ENCODE results near the gene ORMDL1. TPM values are rescaled to one million over a fixed set of nuclear protein-coding genes. Genes with fewer than 3 reads are reported as not detected.

ORMDL1 gene
- total RNA-seq, 6 donors from 2014 or later, result 37.4 to 167 (median 57.2) TPM

- Histone ChIP-seq H3K27me3 (no peaks in the 10 kb centered on the region), H3K4me3 (no peak overlapping the region), H3K9me3 (no peaks in the 10 kb centered on the region), H3K4me1 (peaks cover 0 to 5% (median 0%) of the 10 kb centered on the region in 4 donors), H3K27ac (no peak overlapping the region), H3K36me3 (peaks cover 0 to 16% (median 1%) of the 10 kb centered on the region in 4 donors)
- DNase-seq (no peak), ATAC-seq (ENCODE audit: low FRiP score in 2 of 2) (no peak)
- TF ChIP-seq EP300 (IDR thresholded peaks at IDR 0.05), result no peak
- TF ChIP-seq POLR2AphosphoS5 (IDR thresholded peaks at IDR 0.05), result no peak
- TF ChIP-seq CTCF (IDR thresholded peaks at IDR 0.05), result no peak
- TF ChIP-seq POLR2A (IDR thresholded peaks at IDR 0.05), result no peak
- WGBS, 2 donors, result 88 to 92% methylated on average over 2 of the region's 2 CpGs
These were observed 18.3 kb upstream of the ORMDL1 start for GRCh38 chr2:189802396-189802912.

DNA sequence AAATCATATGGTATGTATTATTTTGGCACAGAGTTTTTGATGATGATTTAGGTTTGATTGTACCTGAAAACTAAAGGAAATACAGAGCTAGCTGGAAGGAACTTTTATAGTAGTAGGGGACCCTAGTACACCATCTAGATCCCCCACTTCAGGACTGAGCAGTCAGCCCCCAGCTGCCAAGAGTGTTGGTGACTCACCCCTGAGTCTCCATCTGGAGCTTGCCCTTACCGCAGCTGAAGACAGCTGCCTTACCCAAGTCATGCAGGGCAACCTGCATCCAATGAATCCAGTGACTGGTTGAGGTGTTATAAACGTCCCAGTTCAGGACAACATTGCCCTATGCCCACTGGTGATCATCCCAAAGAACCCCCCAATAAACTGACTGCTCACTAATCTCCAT is 15.4 kb upstream of the ORMDL1 start:
- no peak overlapping the region for H3K4me3 ChIP-seq
- no peak for ATAC-seq (ENCODE audit: low FRiP score in 2 of 2)
- H3K9me3 ChIP-seq, result no peaks in the 10 kb centered on the region
- peaks cover 0 to 14% (median 8%) of the 10 kb centered on the region in 4 donors for H3K36me3 ChIP-seq
- H3K4me1 ChIP-seq, result peaks cover 0 to 5% (median 0%) of the 10 kb centered on the region in 4 donors
- 79 to 84% methylated on average over 2 of the region's 2 CpGs for WGBS, 2 donors
- no peaks in the 10 kb centered on the region for H3K27me3 ChIP-seq
- DNase-seq, result no peak
- TF ChIP-seq POLR2A (IDR thresholded peaks at IDR 0.05) (no peak), POLR2AphosphoS5 (IDR thresholded peaks at IDR 0.05) (no peak), EP300 (IDR thresholded peaks at IDR 0.05) (no peak), CTCF (IDR thresholded peaks at IDR 0.05) (no peak)
- no peak overlapping the region for H3K27ac ChIP-seq

GRCh38 chr2:189799030-189799331 is 14.8 kb upstream of the ORMDL1 start:
- Histone ChIP-seq H3K9me3 (no peaks in the 10 kb centered on the region), H3K4me1 (peaks cover 0 to 5% (median 0%) of the 10 kb centered on the region in 4 donors), H3K27ac (no peak overlapping the region), H3K27me3 (no peaks in the 10 kb centered on the region), H3K4me3 (no peak overlapping the region), H3K36me3 (peaks cover 0 to 20% (median 9%) of the 10 kb centered on the region in 4 donors)
- ATAC-seq (ENCODE audit: low FRiP score in 2 of 2), result no peak
- no peak for DNase-seq
- TF ChIP-seq POLR2A (IDR thresholded peaks at IDR 0.05) (no peak), EP300 (IDR thresholded peaks at IDR 0.05) (no peak), CTCF (IDR thresholded peaks at IDR 0.05) (no peak), POLR2AphosphoS5 (IDR thresholded peaks at IDR 0.05) (no peak)

- Histone ChIP-seq H3K27ac (no peak overlapping the region), H3K27me3 (no peaks in the 10 kb centered on the region), H3K4me3 (no peak overlapping the region), H3K4me1 (peaks cover 0 to 1% (median 0%) of the 10 kb centered on the region in 4 donors), H3K36me3 (peaks cover 0 to 25% (median 9%) of the 10 kb centered on the region in 4 donors), H3K9me3 (no peaks in the 10 kb centered on the region)
- 73 to 75% methylated on average over 4 of the region's 4 CpGs for WGBS, 2 donors
- TF ChIP-seq CTCF (IDR thresholded peaks at IDR 0.05) (peak in 3 of 6 experiments; percentile 12 to 20 (median 14)), POLR2A (IDR thresholded peaks at IDR 0.05) (no peak)
- DNase-seq (no peak), ATAC-seq (ENCODE audit: low FRiP score in 2 of 2) (peak in 1 of 2 donors; percentile 80)
These were observed 14.3 kb upstream of the ORMDL1 start for GRCh38 chr2:189798312-189799029.

- H3K36me3 ChIP-seq, result peaks cover 0 to 31% (median 9%) of the 10 kb centered on the region in 4 donors
- no peak overlapping the region for H3K27ac ChIP-seq
- H3K4me1 ChIP-seq, result no peaks in the 10 kb centered on the region
- TF ChIP-seq EP300 (IDR thresholded peaks at IDR 0.05), result no peak
- no peak for DNase-seq
- 94 to 98% methylated on average over 6 of the region's 6 CpGs for WGBS, 2 donors
- no peaks in the 10 kb centered on the region for H3K27me3 ChIP-seq
- no peak for ATAC-seq (ENCODE audit: low FRiP score in 2 of 2)
- H3K9me3 ChIP-seq, result no peaks in the 10 kb centered on the region
- H3K4me3 ChIP-seq, result no peak overlapping the region
These were observed 13.8 kb upstream of the ORMDL1 start for GRCh38 chr2:189797902-189798301.
